Uterus (tissue), 2 donors: ENCODE data around the gene NCBP3.

Experiments used
- POLR2A ChIP-seq, 2 donors: fragments of 450-650 bp; IDR thresholded peaks; one replicate each; pipeline ENCODE4 v1.6.1; 2016; ENCODE audit warnings: antibody characterized with exemption in 2 of 2, mild to moderate bottlenecking in 1 of 2, moderate library complexity in 1 of 2
- TF ChIP-seq, protein P1 (sequence below), 4 experiments: fragments of 200-600 bp in 2 of 4; fragments of 450-650 bp in 2 of 4; sonication (generic) in 2 of 4; IDR thresholded peaks; one replicate each; pipeline ENCODE4 v1.5.1; 2016 to 2019; ENCODE audit warnings: antibody characterized with exemption in 4 of 4, mild to moderate bottlenecking in 2 of 4, moderate library complexity in 1 of 4

GRCh38 chr17:3891626-3892094 lies 45.6 kb upstream of the NCBP3 start:
- TF ChIP-seq, protein P1, sequence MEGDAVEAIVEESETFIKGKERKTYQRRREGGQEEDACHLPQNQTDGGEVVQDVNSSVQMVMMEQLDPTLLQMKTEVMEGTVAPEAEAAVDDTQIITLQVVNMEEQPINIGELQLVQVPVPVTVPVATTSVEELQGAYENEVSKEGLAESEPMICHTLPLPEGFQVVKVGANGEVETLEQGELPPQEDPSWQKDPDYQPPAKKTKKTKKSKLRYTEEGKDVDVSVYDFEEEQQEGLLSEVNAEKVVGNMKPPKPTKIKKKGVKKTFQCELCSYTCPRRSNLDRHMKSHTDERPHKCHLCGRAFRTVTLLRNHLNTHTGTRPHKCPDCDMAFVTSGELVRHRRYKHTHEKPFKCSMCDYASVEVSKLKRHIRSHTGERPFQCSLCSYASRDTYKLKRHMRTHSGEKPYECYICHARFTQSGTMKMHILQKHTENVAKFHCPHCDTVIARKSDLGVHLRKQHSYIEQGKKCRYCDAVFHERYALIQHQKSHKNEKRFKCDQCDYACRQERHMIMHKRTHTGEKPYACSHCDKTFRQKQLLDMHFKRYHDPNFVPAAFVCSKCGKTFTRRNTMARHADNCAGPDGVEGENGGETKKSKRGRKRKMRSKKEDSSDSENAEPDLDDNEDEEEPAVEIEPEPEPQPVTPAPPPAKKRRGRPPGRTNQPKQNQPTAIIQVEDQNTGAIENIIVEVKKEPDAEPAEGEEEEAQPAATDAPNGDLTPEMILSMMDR (IDR thresholded peaks at IDR 0.05), result no peak
- no peak for TF ChIP-seq POLR2A (IDR thresholded peaks at IDR 0.05)
